ENCODE measurements around the gene TGM3. TPM values are rescaled to one million over a fixed set of nuclear protein-coding genes. Genes with fewer than 3 reads are reported as not detected.
A peak's percentile ranks its signal among the peaks of the same experiment; 100 is the strongest.

TGM3 gene
- total and polyA plus RNA-seq, 12 donors, result 0.22 TPM; not detected in 11

DNA sequence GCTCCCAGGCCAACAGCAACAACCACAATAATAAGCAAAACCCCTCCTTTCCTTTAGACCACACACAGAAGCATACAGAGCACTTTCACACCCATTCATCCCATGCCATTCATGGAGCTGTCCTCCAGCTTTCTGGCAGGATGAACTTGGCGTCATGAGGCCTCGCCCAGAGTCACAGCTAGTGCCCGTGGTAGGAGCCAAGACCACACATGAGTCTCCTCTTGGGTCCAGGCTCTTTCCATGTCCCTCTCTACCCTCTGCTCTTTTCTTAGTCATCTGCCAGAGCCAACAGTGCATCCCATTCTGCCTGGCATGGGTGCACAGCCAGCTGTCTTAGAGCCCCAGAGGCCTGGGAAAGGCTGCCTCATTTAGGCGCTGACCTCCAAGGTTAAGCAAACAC is 1.8 kb upstream of the TGM3 start:
- TF ChIP-seq, protein P1, sequence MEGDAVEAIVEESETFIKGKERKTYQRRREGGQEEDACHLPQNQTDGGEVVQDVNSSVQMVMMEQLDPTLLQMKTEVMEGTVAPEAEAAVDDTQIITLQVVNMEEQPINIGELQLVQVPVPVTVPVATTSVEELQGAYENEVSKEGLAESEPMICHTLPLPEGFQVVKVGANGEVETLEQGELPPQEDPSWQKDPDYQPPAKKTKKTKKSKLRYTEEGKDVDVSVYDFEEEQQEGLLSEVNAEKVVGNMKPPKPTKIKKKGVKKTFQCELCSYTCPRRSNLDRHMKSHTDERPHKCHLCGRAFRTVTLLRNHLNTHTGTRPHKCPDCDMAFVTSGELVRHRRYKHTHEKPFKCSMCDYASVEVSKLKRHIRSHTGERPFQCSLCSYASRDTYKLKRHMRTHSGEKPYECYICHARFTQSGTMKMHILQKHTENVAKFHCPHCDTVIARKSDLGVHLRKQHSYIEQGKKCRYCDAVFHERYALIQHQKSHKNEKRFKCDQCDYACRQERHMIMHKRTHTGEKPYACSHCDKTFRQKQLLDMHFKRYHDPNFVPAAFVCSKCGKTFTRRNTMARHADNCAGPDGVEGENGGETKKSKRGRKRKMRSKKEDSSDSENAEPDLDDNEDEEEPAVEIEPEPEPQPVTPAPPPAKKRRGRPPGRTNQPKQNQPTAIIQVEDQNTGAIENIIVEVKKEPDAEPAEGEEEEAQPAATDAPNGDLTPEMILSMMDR (IDR thresholded peaks at IDR 0.05), result no peak
- Histone ChIP-seq H3K9me3 (no peaks in the 10 kb centered on the region), H3K27me3 (peaks cover 0 to 22% (median 6%) of the 10 kb centered on the region in 7 donors), H3K36me3 (no peaks in the 10 kb centered on the region), H3K27ac (peak overlapping the region in 1 of 10 donors; percentile 80), H3K4me3 (no peak overlapping the region), H3K4me1 (peaks cover 0 to 47% (median 8%) of the 10 kb centered on the region in 9 donors)
- DNase-seq (no peak), ATAC-seq (no peak)
- WGBS, 2 donors, result 89% methylated on average over 4 of the region's 4 CpGs
- intact Hi-C loops (cut with DNase I), result loop anchor here in 1 of 10 donors (5.0 kb wide), 1 partner anchor 1138 kb away; no protein-coding TSS in a partner anchor

DNA sequence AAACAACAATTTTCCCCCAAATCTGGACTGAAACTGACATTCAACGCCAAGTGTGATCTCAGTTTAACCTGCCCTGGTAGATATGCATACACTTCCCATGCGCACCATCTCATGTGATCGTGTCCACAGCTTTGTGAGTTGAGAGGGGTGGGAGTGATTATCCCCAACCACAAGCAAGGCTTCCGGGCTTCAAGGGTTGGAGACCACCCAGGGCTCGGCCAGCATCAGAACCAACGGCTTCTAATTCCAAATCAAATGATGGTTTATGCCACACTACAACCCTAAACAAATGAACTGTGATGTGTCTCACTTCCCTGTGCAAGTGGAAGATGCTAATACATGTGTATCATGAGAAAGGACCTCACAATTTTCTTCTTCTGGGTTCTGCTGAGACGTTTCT is 515 bp upstream of the TGM3 start:
- no peak for DNase-seq
- H3K36me3 ChIP-seq, result no peaks in the 10 kb centered on the region
- TF ChIP-seq, protein P1 (IDR thresholded peaks at IDR 0.05), result no peak
- peaks cover 0 to 30% (median 11%) of the 10 kb centered on the region in 7 donors for H3K27me3 ChIP-seq
- H3K4me3 ChIP-seq, result no peak overlapping the region
- ATAC-seq, result no peak
- no peaks in the 10 kb centered on the region for H3K9me3 ChIP-seq
- no peak overlapping the region for H3K27ac ChIP-seq
- intact Hi-C loops (cut with DNase I), result no loop called here
- 78 to 81% methylated on average over 7 of the region's 7 CpGs for WGBS, 2 donors
- H3K4me1 ChIP-seq, result peaks cover 0 to 49% (median 0%) of the 10 kb centered on the region in 9 donors

DNA sequence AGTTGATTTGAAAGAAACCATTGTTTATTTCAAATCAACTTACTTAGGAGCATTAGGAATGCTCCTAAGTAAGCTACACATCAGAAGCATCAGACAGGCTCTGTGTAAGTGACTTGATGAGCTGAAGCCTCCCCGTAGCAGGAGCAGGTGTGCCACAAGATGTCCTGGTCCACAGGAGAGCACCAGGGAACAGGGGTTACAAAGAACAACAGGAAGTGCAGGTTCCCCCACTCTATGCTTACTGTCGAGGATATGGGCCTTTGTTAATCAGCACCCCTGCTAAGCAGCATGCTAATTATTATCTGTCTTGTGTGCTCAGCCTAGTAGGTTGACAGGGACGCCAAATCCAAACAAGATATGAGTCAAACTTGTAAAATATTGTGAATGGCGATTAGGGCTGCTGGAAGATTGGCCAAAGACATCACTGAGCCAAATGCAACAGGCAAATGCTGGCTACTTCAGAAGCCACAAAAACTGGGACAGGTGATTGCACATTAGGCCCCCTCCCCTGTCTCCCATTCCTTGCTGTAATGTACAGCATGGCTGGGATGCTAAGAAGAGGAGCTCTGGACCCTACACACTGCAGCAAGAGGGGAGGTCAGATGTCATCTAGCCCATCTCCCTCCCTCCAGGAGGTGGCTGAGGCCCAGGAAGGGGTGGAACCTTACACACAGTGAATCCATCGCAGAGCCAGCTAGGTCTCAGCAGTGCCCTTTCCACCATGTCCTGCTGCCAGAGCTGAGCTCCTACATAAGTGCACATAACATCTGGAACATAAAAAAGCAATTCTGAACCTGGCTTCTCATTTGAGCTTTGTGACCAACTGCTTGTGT is 939 bp downstream of the TGM3 start:
- DNase-seq (no peak), ATAC-seq (no peak)
- intact Hi-C loops (cut with DNase I), result no loop called here
- Histone ChIP-seq H3K36me3 (no peaks in the 10 kb centered on the region), H3K4me1 (peaks cover 0 to 61% (median 0%) of the 10 kb centered on the region in 9 donors), H3K9me3 (no peaks in the 10 kb centered on the region), H3K4me3 (no peak overlapping the region), H3K27me3 (peaks cover 0 to 36% (median 13%) of the 10 kb centered on the region in 7 donors), H3K27ac (no peak overlapping the region)
- TF ChIP-seq, protein P1 (IDR thresholded peaks at IDR 0.05), result no peak
- WGBS, 2 donors, result 66 to 69% methylated on average over 5 of the region's 5 CpGs

DNA sequence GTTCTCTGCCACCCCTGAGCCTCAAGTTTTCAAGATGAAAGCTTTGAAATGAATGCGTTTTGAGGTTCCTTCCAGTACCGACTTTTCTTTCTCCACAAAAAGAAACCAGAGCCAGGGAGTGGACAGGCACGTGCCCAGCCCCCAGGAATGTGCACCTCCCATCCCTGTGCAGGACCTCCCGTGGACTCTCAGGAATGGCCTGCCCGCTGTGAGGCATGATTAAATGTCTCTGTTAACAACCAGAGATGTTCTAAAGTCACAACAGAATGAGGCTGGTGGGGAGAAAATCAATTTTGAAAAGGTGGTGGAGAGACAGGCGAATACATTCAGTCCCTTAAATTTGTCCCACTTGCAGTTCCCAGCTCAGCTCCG is 1.5 kb downstream of the TGM3 start:
- intact Hi-C loops (cut with DNase I), result no loop called here
- no peaks in the 10 kb centered on the region for H3K9me3 ChIP-seq
- peaks cover 0 to 61% (median 0%) of the 10 kb centered on the region in 9 donors for H3K4me1 ChIP-seq
- no peak for DNase-seq
- no peak overlapping the region for H3K4me3 ChIP-seq
- H3K36me3 ChIP-seq, result no peaks in the 10 kb centered on the region
- no peak overlapping the region for H3K27ac ChIP-seq
- H3K27me3 ChIP-seq, result peaks cover 0 to 39% (median 13%) of the 10 kb centered on the region in 7 donors
- TF ChIP-seq, protein P1 (IDR thresholded peaks at IDR 0.05), result no peak
- ATAC-seq, result no peak
- 62 to 64% methylated on average over 7 of the region's 7 CpGs for WGBS, 2 donors

All from heart right ventricle (tissue), 16 donors.